IMR-90 (cell line): ENCODE data around the gene SRGAP2C. TPM values are rescaled to one million over a fixed set of nuclear protein-coding genes. Genes with fewer than 3 reads are reported as not detected.
"Not testable (repeated sequence)": the region's sequence is repeated elsewhere in the genome, so short reads cannot be mapped to it uniquely, and the experiment has no call there.

Experiments
- ATAC-seq: fragments of 200-7000 bp; cut with Tn5 transposase; 2 replicates; pipeline ENCODE4 v1.9.1; 2020; ENCODE audit warnings: low read depth, mild to moderate bottlenecking, moderate library complexity
- BruUV-seq: library from RNA; stranded (reverse); fragments of 400-500 nt; replicated peaks from 2 replicates; lab custom pipeline; 2021; lab: Mats Ljungman, UMichigan
- CTCF ChIA-PET: fragments of 300-600 bp; formaldehyde crosslinking; extraction: SDS; loops from one replicate; lab custom pipeline; 2021; ENCODE audit warnings: antibody characterized with exemption; lab: Yijun Ruan, JAX
- POLR2A ChIA-PET: fragments of 300-600 bp; sonication (Branson Sonifier 250); formaldehyde crosslinking; loops from one replicate; lab custom pipeline; 2022; ENCODE audit warnings: antibody characterized with exemption; ENCODE audit not compliant: unreplicated experiment; lab: Charles Lee
- DNase-seq: peaks from one replicate; pipeline ENCODE4 v3.0.0; 2013
- H2AFZ ChIP-seq: replicated peaks from 2 replicates; pipeline ENCODE3; 2013; ENCODE audit warnings: low read length, mild to moderate bottlenecking; ENCODE audit not compliant: poor library complexity
- H2AK5ac ChIP-seq: 2 replicates; pipeline ENCODE4 v1.6.1; 2013; ENCODE audit warnings: low read depth, low read length, inconsistent platforms
- H2AK9ac ChIP-seq: replicated peaks from 2 replicates; pipeline ENCODE3; 2013; ENCODE audit warnings: mild to moderate bottlenecking, low read depth, low read length, moderate library complexity; ENCODE audit not compliant: poor library complexity
- H2BK120ac ChIP-seq: 2 replicates; pipeline ENCODE4 v1.6.1; 2013; ENCODE audit warnings: low read depth, low read length, inconsistent platforms
- H2BK15ac ChIP-seq: 3 replicates; pipeline ENCODE4 v1.6.1; 2013; ENCODE audit warnings: low read depth, low read length, inconsistent platforms
- H2BK20ac ChIP-seq: 2 replicates; pipeline ENCODE4 v1.6.1; 2013; ENCODE audit warnings: low read depth, mild to moderate bottlenecking, inconsistent platforms, low read length, moderate library complexity
- H2BK5ac ChIP-seq: 2 replicates; pipeline ENCODE4 v1.6.1; 2013; ENCODE audit warnings: mild to moderate bottlenecking, low read depth, low read length, inconsistent platforms; ENCODE audit not compliant: poor library complexity, severe bottlenecking
- H3K14ac ChIP-seq: replicated peaks from 2 replicates; pipeline ENCODE4 v1.6.1; 2013; ENCODE audit warnings: low read depth, low read length, inconsistent platforms
- H3K18ac ChIP-seq: 2 replicates; pipeline ENCODE4 v1.6.1; 2013; ENCODE audit warnings: low read depth, low read length, control low read depth
- H3K23ac ChIP-seq: 2 replicates; pipeline ENCODE4 v1.6.1; 2013; ENCODE audit warnings: low read depth, low read length, inconsistent platforms
- H3K27ac ChIP-seq: 2 replicates; pipeline ENCODE4 v1.5.1; 2013; ENCODE audit warnings: mild to moderate bottlenecking, control low read depth, low read length; ENCODE audit not compliant: insufficient read depth
- H3K27me3 ChIP-seq: 2 replicates; pipeline ENCODE4 v1.6.1; 2013; ENCODE audit warnings: low read length; ENCODE audit not compliant: control insufficient read depth, insufficient read depth
- H3K36me3 ChIP-seq: 2 replicates; pipeline ENCODE4 v1.6.1; 2013; ENCODE audit warnings: low read length, mixed read lengths; ENCODE audit not compliant: control insufficient read depth, insufficient read depth
- H3K4ac ChIP-seq: 2 replicates; pipeline ENCODE4 v1.6.1; 2013; ENCODE audit warnings: low read depth, low read length, inconsistent platforms
- H3K4me1 ChIP-seq: 2 replicates; pipeline ENCODE4 v1.6.1; 2013; ENCODE audit warnings: low read length, mixed read lengths; ENCODE audit not compliant: control insufficient read depth, insufficient read depth
- H3K4me2 ChIP-seq: 2 replicates; pipeline ENCODE4 v1.6.1; 2013; ENCODE audit warnings: low read depth, mild to moderate bottlenecking, control low read depth, low read length, moderate library complexity
- H3K4me3 ChIP-seq: 2 replicates; pipeline ENCODE4 v1.5.1; 2013; ENCODE audit warnings: low read depth, mild to moderate bottlenecking, control low read depth, low read length, moderate library complexity; ENCODE audit not compliant: insufficient read depth
- H3K56ac ChIP-seq: 2 replicates; pipeline ENCODE4 v1.6.1; 2013; ENCODE audit warnings: low read length, inconsistent platforms; ENCODE audit not compliant: insufficient read depth; ENCODE audit errors: extremely low read depth
- H3K79me1 ChIP-seq, 2 experiments: 2 replicates each; pipeline ENCODE4 v1.6.1; 2013; ENCODE audit warnings: low read length in 2 of 2, inconsistent platforms in 1 of 2, low read depth in 1 of 2
- H3K9ac ChIP-seq: 2 replicates; pipeline ENCODE4 v1.6.1; 2013; ENCODE audit warnings: low read depth, low read length, control low read depth
- H3K9me1 ChIP-seq: 2 replicates; pipeline ENCODE4 v1.6.1; 2013; ENCODE audit warnings: low read length, inconsistent platforms; ENCODE audit not compliant: insufficient read depth
- H3K9me3 ChIP-seq: 2 replicates; pipeline ENCODE4 v1.6.1; 2013; ENCODE audit warnings: low read length; ENCODE audit not compliant: control insufficient read depth, insufficient read depth
- H4K20me1 ChIP-seq: 2 replicates; pipeline ENCODE4 v1.6.1; 2013; ENCODE audit warnings: low read length, inconsistent platforms; ENCODE audit not compliant: insufficient read depth
- H4K5ac ChIP-seq: 2 replicates; pipeline ENCODE4 v1.6.1; 2013; ENCODE audit warnings: mild to moderate bottlenecking, low read depth, low read length, control low read depth
- H4K8ac ChIP-seq, 2 experiments: 2 replicates each; pipeline ENCODE4 v1.6.1; 2013; ENCODE audit warnings: low read depth in 2 of 2, low read length in 2 of 2, control low read depth in 1 of 2, inconsistent platforms in 1 of 2
- H4K91ac ChIP-seq: 2 replicates; pipeline ENCODE4 v1.6.1; 2013; ENCODE audit warnings: low read depth, low read length, inconsistent platforms; ENCODE audit not compliant: insufficient read depth
- WGBS, 2 experiments: methylation state at CpG; one replicate each; pipeline versions ENCODE4 v1.1.5 to v1.1.7; 2013; ENCODE audit warnings: missing lambda C conversion rate in 2 of 2; ENCODE audit not compliant: insufficient read length in 1 of 2; ENCODE audit errors: extremely low coverage in 2 of 2; 5-methylcytosine and 5-hydroxymethylcytosine counted together
- dilution Hi-C: fragments of 300-500 bp; cut with HindIII; formaldehyde crosslinking; loops from one replicate; pipeline ENCODE4 v1.14.3; 2018; ENCODE audit warnings: low sequenced_read_pairs; ENCODE audit not compliant: unreplicated experiment
- in situ Hi-C: fragments of 300-500 bp; cut with MboI; formaldehyde crosslinking; loops from 3 replicates; pipeline ENCODE4 v1.14.3; 2019; ENCODE audit warnings: low sequenced_read_pairs, inconsistent platforms, mixed read lengths
- intact Hi-C: fragments of 100-400 bp; cut with micrococcal nuclease; formaldehyde crosslinking; loops from 2 replicates; pipeline ENCODE4 v1.10.0; 2022
- polyA plus RNA-seq, 3 experiments: library from polyadenylated mRNA; depleted of rRNA; stranded (reverse); fragments of >200 nt; gene quantifications; 2 replicates each; pipeline ENCODE4 v1.2.3, GENCODE V29; 2012; ENCODE audit warnings: low replicate concordance in 1 of 3
- total RNA-seq: library from RNA; depleted of rRNA; stranded (reverse); fragments of >200 nt; gene quantifications from 2 replicates; pipeline ENCODE4 v1.2.3, GENCODE V29; 2012

SRGAP2C gene
- total and polyA plus RNA-seq, 2 of the 4 experiments (the other 2 are of a cell fraction) = 5.6 to 12.7 TPM

- H3K36me3 ChIP-seq, H3K9me1 ChIP-seq, H3K4ac ChIP-seq, H2BK20ac ChIP-seq, H3K9ac ChIP-seq, H3K4me1 ChIP-seq, H3K23ac ChIP-seq, H2BK5ac ChIP-seq, POLR2A ChIA-PET, H4K91ac ChIP-seq, H3K4me2 ChIP-seq, H4K5ac ChIP-seq, in situ Hi-C loops, H3K4me3 ChIP-seq, H3K18ac ChIP-seq, H3K9me3 ChIP-seq, H3K27ac ChIP-seq, H4K8ac ChIP-seq, intact Hi-C loops, BruUV-seq, H3K27me3 ChIP-seq, H2BK15ac ChIP-seq, dilution Hi-C loops, DNase-seq, H3K14ac ChIP-seq, H2AK5ac ChIP-seq, H2AFZ ChIP-seq, H2AK9ac ChIP-seq, H2BK120ac ChIP-seq, H3K79me1 ChIP-seq, H4K20me1 ChIP-seq, CTCF ChIA-PET, H3K56ac ChIP-seq: not testable (repeated sequence)
- ATAC-seq = peak; percentile 48; the same call in 1 of the 2 replicates
- WGBS, 2 experiments = no CpG with 5 or more reads among the region's 3 CpGs
These were observed 85.2 kb downstream of the SRGAP2C start for GRCh38 chr1:121269973-121270372.

GRCh38 chr1:121271143-121271715 lies 86.5 kb downstream of the SRGAP2C start:
- H2BK5ac ChIP-seq, H3K23ac ChIP-seq, H2AFZ ChIP-seq, CTCF ChIA-PET, H3K14ac ChIP-seq, H3K27ac ChIP-seq, H3K4ac ChIP-seq, H2AK9ac ChIP-seq, H3K9me3 ChIP-seq, H3K4me3 ChIP-seq, H4K91ac ChIP-seq, in situ Hi-C loops, H3K27me3 ChIP-seq, H3K56ac ChIP-seq, intact Hi-C loops, DNase-seq, H2BK120ac ChIP-seq, H4K5ac ChIP-seq, H2BK15ac ChIP-seq, BruUV-seq, POLR2A ChIA-PET, H3K18ac ChIP-seq, H4K20me1 ChIP-seq, H3K36me3 ChIP-seq, H2BK20ac ChIP-seq, H4K8ac ChIP-seq, ATAC-seq, H3K9ac ChIP-seq, H3K4me2 ChIP-seq, H2AK5ac ChIP-seq, dilution Hi-C loops, H3K4me1 ChIP-seq, H3K9me1 ChIP-seq, H3K79me1 ChIP-seq: not testable (repeated sequence)
- WGBS, 2 experiments = no CpG with 5 or more reads among the region's 4 CpGs
